ENCODE data around the gene SUMO3. TPM values are rescaled to one million over a fixed set of nuclear protein-coding genes. Genes with fewer than 3 reads are reported as not detected.

SUMO3 gene
- total and polyA plus RNA-seq, 2 donors (not counting 3 experiments of a cell fraction or from before 2014, with no cell fraction given) = 102 to 123 TPM

GRCh38 chr21:44804762-44805161 is 13.1 kb downstream of the SUMO3 start:
- ChIA-PET CTCF (interaction anchor here (0.9 to 1.7 kb wide), 5 partner anchors 10 to 294 kb away, joined by 3 to 5 read pairs (median 3); partner anchors contain the start of gene SUMO3), POLR2A (interaction anchor here (1.5 kb wide), 1 partner anchor 13 kb away, joined by 4 read pairs; the partner anchor contains the start of gene SUMO3)
- dilution Hi-C loops (cut with MboI; ENCODE audit: extremely low pct_ligation_motif_present, low sequenced_read_pairs) (no loop called here), intact Hi-C loops (cut with micrococcal nuclease) (no loop called here)
- FAIRE-seq (no peak), DNase-seq (ENCODE audit: low read depth, low spot score) (peak; percentile 36)
- Histone ChIP-seq H3K4me3 (replicated peaks in 1 of 3; ENCODE audit: insufficient read depth in 1 of 3, low read depth in 1 of 3, low read length in 3 of 3) (no peak overlapping the region), H3K27me3 (ENCODE audit: control insufficient read depth in 2 of 2, insufficient read depth in 2 of 2, low read length in 2 of 2) (no peaks in the 10 kb centered on the region), H3K4me2 (ENCODE audit: insufficient read depth, low read length) (no peak overlapping the region), H3K9ac (replicated peaks; ENCODE audit: extremely low read depth, insufficient read depth, low read length) (no peak overlapping the region), H3K9me3 (replicated peaks; ENCODE audit: control insufficient read depth, insufficient read depth, low read length) (no peaks in the 10 kb centered on the region), H3K4me1 (ENCODE audit: control insufficient read depth, extremely low read depth, insufficient read depth, low read length) (peaks cover 20% of the 10 kb centered on the region), H4K20me1 (replicated peaks; ENCODE audit: control insufficient read depth, extremely low read depth, insufficient read depth, low read length) (no peaks in the 10 kb centered on the region), H3K36me3 (ENCODE audit: control insufficient read depth in 2 of 2, extremely low read depth in 1 of 2, insufficient read depth in 2 of 2, low read length in 2 of 2) (peaks cover 0 to 15% of the 10 kb centered on the region in 2 experiments), H3K79me2 (ENCODE audit: control insufficient read depth, insufficient read depth, low read length) (peaks cover 30% of the 10 kb centered on the region), H3K27ac (ENCODE audit: insufficient read depth, low read depth, low read length) (no peak overlapping the region), H3K9me1 (replicated peaks; ENCODE audit: control insufficient read depth, extremely low read depth, insufficient read depth, low read length) (no peaks in the 10 kb centered on the region), H2AFZ (ENCODE audit: low read depth, low read length) (no peak overlapping the region)
- no TSS peak for BruUV-seq (replicated peaks)
- TF ChIP-seq MAX (IDR thresholded peaks at IDR 0.05; ENCODE audit: insufficient read depth, insufficient read length) = no peak
- TF ChIP-seq MYC (IDR thresholded peaks at IDR 0.05; ENCODE audit: low read depth, low read length) = no peak
- no peak for TF ChIP-seq JUN (IDR thresholded peaks at IDR 0.05; ENCODE audit: borderline replicate concordance, insufficient read depth, insufficient read length, low read depth)

- DNase-seq (ENCODE audit: low read depth, low spot score) = no peak
- Histone ChIP-seq H3K4me3 (replicated peaks in 1 of 3; ENCODE audit: insufficient read depth in 1 of 3, low read depth in 1 of 3, low read length in 3 of 3) (no peak overlapping the region), H3K9ac (replicated peaks; ENCODE audit: extremely low read depth, insufficient read depth, low read length) (no peak overlapping the region), H3K9me3 (replicated peaks; ENCODE audit: control insufficient read depth, insufficient read depth, low read length) (no peaks in the 10 kb centered on the region), H3K4me1 (ENCODE audit: control insufficient read depth, extremely low read depth, insufficient read depth, low read length) (peaks cover 20% of the 10 kb centered on the region), H3K36me3 (ENCODE audit: control insufficient read depth in 2 of 2, extremely low read depth in 1 of 2, insufficient read depth in 2 of 2, low read length in 2 of 2) (peaks cover 5 to 10% of the 10 kb centered on the region in 2 experiments), H3K27ac (ENCODE audit: insufficient read depth, low read depth, low read length) (no peak overlapping the region), H2AFZ (ENCODE audit: low read depth, low read length) (no peak overlapping the region), H3K4me2 (ENCODE audit: insufficient read depth, low read length) (no peak overlapping the region), H3K9me1 (replicated peaks; ENCODE audit: control insufficient read depth, extremely low read depth, insufficient read depth, low read length) (no peaks in the 10 kb centered on the region), H3K27me3 (ENCODE audit: control insufficient read depth in 2 of 2, insufficient read depth in 2 of 2, low read length in 2 of 2) (no peaks in the 10 kb centered on the region), H3K79me2 (ENCODE audit: control insufficient read depth, insufficient read depth, low read length) (peaks cover 34% of the 10 kb centered on the region), H4K20me1 (replicated peaks; ENCODE audit: control insufficient read depth, extremely low read depth, insufficient read depth, low read length) (no peaks in the 10 kb centered on the region)
- no TSS peak for BruUV-seq (replicated peaks)
- FAIRE-seq = no peak
- TF ChIP-seq FOS (IDR thresholded peaks at IDR 0.05; ENCODE audit: borderline replicate concordance, insufficient read depth, low read length) = no peak
- TF ChIP-seq GATA2 (IDR thresholded peaks at IDR 0.05; ENCODE audit: insufficient read depth, insufficient read length, low read depth, low read length) = no peak
- TF ChIP-seq MYC (IDR thresholded peaks at IDR 0.05; ENCODE audit: low read depth, low read length) = no peak
- TF ChIP-seq CTCF (IDR thresholded peaks at IDR 0.05; ENCODE audit: extremely low read depth in 1 of 2, insufficient read depth in 1 of 2, low read depth in 1 of 2, low read length in 2 of 2) = no peak
- no peak for TF ChIP-seq MAX (IDR thresholded peaks at IDR 0.05; ENCODE audit: insufficient read depth, insufficient read length)
- TF ChIP-seq JUN (IDR thresholded peaks at IDR 0.05; ENCODE audit: borderline replicate concordance, insufficient read depth, insufficient read length, low read depth) = no peak
- no peak for TF ChIP-seq POLR2AphosphoS5 (IDR thresholded peaks at IDR 0.05; ENCODE audit: insufficient read depth, low read depth, low read length)
- no peak for TF ChIP-seq EZH2 (IDR thresholded peaks at IDR 0.05; ENCODE audit: borderline replicate concordance, low read depth, low read length, severe bottlenecking)
- no peak for TF ChIP-seq POLR2A (IDR thresholded peaks at IDR 0.05; ENCODE audit: low read depth, low read length)
- ChIA-PET POLR2A (no interaction called here), CTCF (interaction anchor here (1.3 to 1.5 kb wide), 2 partner anchors 10 to 14 kb away, joined by 5 to 6 read pairs; partner anchors contain the start of gene SUMO3)
- dilution Hi-C loops (cut with MboI; ENCODE audit: extremely low pct_ligation_motif_present, low sequenced_read_pairs) = no loop called here
- intact Hi-C loops (cut with micrococcal nuclease) = no loop called here
These were observed 14.2 kb downstream of the SUMO3 start for GRCh38 chr21:44803651-44804050.

Measured in endothelial cell of umbilical vein (primary cell).